Testis (tissue), 2 donors: Measurements from ENCODE around the gene STK24.

Experiments used
- POLR2A ChIP-seq: fragments of 450-650 bp; IDR thresholded peaks from one replicate; pipeline ENCODE4 v1.6.1; 2017; ENCODE audit warnings: antibody characterized with exemption, mild to moderate bottlenecking, moderate library complexity
- TF ChIP-seq, protein P1 (sequence below), 3 experiments: fragments of 450-650 bp in 2 of 3; fragments of 200-600 bp in 1 of 3; sonication (generic) in 1 of 3; IDR thresholded peaks; one replicate each; pipeline ENCODE4 v1.5.1; 2016 to 2019; ENCODE audit warnings: antibody characterized with exemption in 3 of 3, mild to moderate bottlenecking in 2 of 3, moderate library complexity in 1 of 3

DNA sequence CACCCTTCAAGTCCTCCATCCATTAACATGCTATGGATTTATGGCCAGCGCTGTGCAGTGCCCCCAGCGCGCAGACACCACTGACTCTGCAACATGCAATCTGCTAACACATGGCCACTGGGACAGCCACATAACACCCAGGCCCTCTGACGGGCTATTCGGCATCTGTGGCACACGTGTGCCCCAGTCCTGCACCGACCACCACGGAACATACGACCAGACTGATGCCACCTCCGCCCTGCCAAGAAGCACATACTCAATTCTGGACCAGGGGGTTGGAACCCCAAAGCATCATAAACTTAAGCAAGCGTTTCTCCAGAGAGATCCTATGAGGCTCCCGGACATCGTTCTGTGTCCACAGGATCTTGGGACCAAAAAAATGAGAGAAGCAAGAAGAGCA, 9.8 kb downstream of the STK24 start:
- TF ChIP-seq, protein P1, sequence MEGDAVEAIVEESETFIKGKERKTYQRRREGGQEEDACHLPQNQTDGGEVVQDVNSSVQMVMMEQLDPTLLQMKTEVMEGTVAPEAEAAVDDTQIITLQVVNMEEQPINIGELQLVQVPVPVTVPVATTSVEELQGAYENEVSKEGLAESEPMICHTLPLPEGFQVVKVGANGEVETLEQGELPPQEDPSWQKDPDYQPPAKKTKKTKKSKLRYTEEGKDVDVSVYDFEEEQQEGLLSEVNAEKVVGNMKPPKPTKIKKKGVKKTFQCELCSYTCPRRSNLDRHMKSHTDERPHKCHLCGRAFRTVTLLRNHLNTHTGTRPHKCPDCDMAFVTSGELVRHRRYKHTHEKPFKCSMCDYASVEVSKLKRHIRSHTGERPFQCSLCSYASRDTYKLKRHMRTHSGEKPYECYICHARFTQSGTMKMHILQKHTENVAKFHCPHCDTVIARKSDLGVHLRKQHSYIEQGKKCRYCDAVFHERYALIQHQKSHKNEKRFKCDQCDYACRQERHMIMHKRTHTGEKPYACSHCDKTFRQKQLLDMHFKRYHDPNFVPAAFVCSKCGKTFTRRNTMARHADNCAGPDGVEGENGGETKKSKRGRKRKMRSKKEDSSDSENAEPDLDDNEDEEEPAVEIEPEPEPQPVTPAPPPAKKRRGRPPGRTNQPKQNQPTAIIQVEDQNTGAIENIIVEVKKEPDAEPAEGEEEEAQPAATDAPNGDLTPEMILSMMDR (IDR thresholded peaks at IDR 0.05): no peak
- TF ChIP-seq POLR2A: no peak
